Tibial nerve (tissue), 4 donors: Measurements from ENCODE around the gene ANO1. TPM values are rescaled to one million over a fixed set of nuclear protein-coding genes. Genes with fewer than 3 reads are reported as not detected.

Experiments used
- DNase-seq, 2 donors: peaks; one replicate each; pipeline ENCODE4 v3.0.0-alpha.2; 2019; ENCODE audit warnings: low spot score in 2 of 2
- H3K27ac ChIP-seq, 4 donors: fragments of 200-600 bp; sonication (generic) in 3 of 4; one replicate each; pipeline ENCODE4 v1.5.1; 2017 to 2019; ENCODE audit warnings: mild to moderate bottlenecking in 1 of 4
- H3K27me3 ChIP-seq, 2 donors: fragments of 200-600 bp; sonication (generic) in 1 of 2; one replicate each; pipeline versions ENCODE4 v1.5.1 to v1.6.0; 2017 to 2019
- H3K36me3 ChIP-seq, 3 donors: fragments of 200-600 bp; sonication (generic); one replicate each; pipeline ENCODE4 v1.5.1; 2018 to 2019
- H3K4me1 ChIP-seq, 4 donors: fragments of 200-600 bp; sonication (generic) in 3 of 4; one replicate each; pipeline ENCODE4 v1.5.1; 2017 to 2019
- H3K4me3 ChIP-seq, 4 donors: fragments of 200-600 bp; sonication (generic) in 3 of 4; one replicate each; pipeline ENCODE4 v1.5.1; 2017 to 2019; ENCODE audit warnings: mild to moderate bottlenecking in 1 of 4, moderate library complexity in 1 of 4
- H3K9me3 ChIP-seq, 4 donors: fragments of 200-600 bp; sonication (generic) in 3 of 4; one replicate each; pipeline ENCODE4 v1.5.1; 2017 to 2019
- CTCF ChIP-seq, 5 experiments: fragments of 200-600 bp in 3 of 5; fragments of 450-650 bp in 2 of 5; sonication (generic) in 3 of 5; IDR thresholded peaks; one replicate each; pipeline ENCODE4 v1.5.1; 2016 to 2019; ENCODE audit warnings: antibody characterized with exemption in 5 of 5, mild to moderate bottlenecking in 3 of 5, moderate library complexity in 2 of 5
- EP300 ChIP-seq, 2 donors: sonication (generic); formaldehyde crosslinking; IDR thresholded peaks; one replicate each; pipeline ENCODE4 v1.6.1; 2017; ENCODE audit warnings: antibody characterized with exemption in 2 of 2, mild to moderate bottlenecking in 1 of 2
- POLR2A ChIP-seq, 2 donors: fragments of 450-650 bp; IDR thresholded peaks; one replicate each; pipeline ENCODE4 v1.6.1; 2017; ENCODE audit warnings: antibody characterized with exemption in 2 of 2, mild to moderate bottlenecking in 2 of 2, moderate library complexity in 2 of 2
- WGBS, 2 donors: methylation state at CpG; one replicate each; pipeline ENCODE4 v1.1.5; 2018; 5-methylcytosine and 5-hydroxymethylcytosine counted together
- total RNA-seq, 4 donors: library from RNA; depleted of rRNA; stranded (reverse); fragments of >200 nt; gene quantifications; one replicate each; pipeline ENCODE4 v1.1.0, GENCODE V29; 2016

Gene ANO1
- total RNA-seq, 4 donors from 2014 or later: 1.7 to 6.3 (median 4.1) TPM

GRCh38 chr11:70072461-70072860, 5.7 kb upstream of the ANO1 start:
- Histone ChIP-seq H3K27ac (no peak overlapping the region), H3K36me3 (no peaks in the 10 kb centered on the region), H3K4me1 (no peaks in the 10 kb centered on the region), H3K27me3 (peaks cover 0 to 66% of the 10 kb centered on the region in 2 donors), H3K9me3 (no peaks in the 10 kb centered on the region), H3K4me3 (no peak overlapping the region)
- whole genome bisulfite sequencing, 2 donors: 47 to 69% methylated on average over 5 to 12 of the region's 12 CpGs
- no peak for DNase-seq
- no peak for TF ChIP-seq EP300 (IDR thresholded peaks at IDR 0.05)
- no peak for TF ChIP-seq CTCF (IDR thresholded peaks at IDR 0.05)
- no peak for TF ChIP-seq POLR2A (IDR thresholded peaks at IDR 0.05)

GRCh38 chr11:70072861-70073755, 5.0 kb upstream of the ANO1 start:
- 28 to 30% methylated on average over 20 to 21 of the region's 21 CpGs for WGBS, 2 donors
- peaks cover 0 to 6% (median 0%) of the 10 kb centered on the region in 4 donors for H3K4me1 ChIP-seq
- no peaks in the 10 kb centered on the region for H3K36me3 ChIP-seq
- H3K4me3 ChIP-seq: no peak overlapping the region
- TF ChIP-seq EP300 (IDR thresholded peaks at IDR 0.05) (no peak), POLR2A (IDR thresholded peaks at IDR 0.05) (no peak), CTCF (IDR thresholded peaks at IDR 0.05) (no peak)
- peaks cover 0 to 64% of the 10 kb centered on the region in 2 donors for H3K27me3 ChIP-seq
- no peak overlapping the region for H3K27ac ChIP-seq
- no peaks in the 10 kb centered on the region for H3K9me3 ChIP-seq
- no peak for DNase-seq

GRCh38 chr11:70073871-70074371, 4.2 kb upstream of the ANO1 start:
- no peaks in the 10 kb centered on the region for H3K36me3 ChIP-seq
- peaks cover 0 to 59% of the 10 kb centered on the region in 2 donors for H3K27me3 ChIP-seq
- TF ChIP-seq CTCF (IDR thresholded peaks at IDR 0.05) (no peak), POLR2A (IDR thresholded peaks at IDR 0.05) (no peak), EP300 (IDR thresholded peaks at IDR 0.05) (no peak)
- peaks cover 0 to 9% (median 0%) of the 10 kb centered on the region in 4 donors for H3K4me1 ChIP-seq
- no peak for DNase-seq
- H3K4me3 ChIP-seq: no peak overlapping the region
- WGBS, 2 donors: 31 to 48% methylated on average over 22 of the region's 22 CpGs
- H3K27ac ChIP-seq: no peak overlapping the region
- H3K9me3 ChIP-seq: no peaks in the 10 kb centered on the region

GRCh38 chr11:70074746-70075145, 3.4 kb upstream of the ANO1 start:
- Histone ChIP-seq H3K36me3 (no peaks in the 10 kb centered on the region), H3K9me3 (no peaks in the 10 kb centered on the region), H3K27me3 (peaks cover 0 to 60% of the 10 kb centered on the region in 2 donors), H3K4me1 (peaks cover 0 to 9% (median 0%) of the 10 kb centered on the region in 4 donors), H3K4me3 (no peak overlapping the region), H3K27ac (no peak overlapping the region)
- WGBS, 2 donors: 92 to 94% methylated on average over 8 of the region's 8 CpGs
- DNase-seq: no peak
- no peak for TF ChIP-seq CTCF (IDR thresholded peaks at IDR 0.05)
- TF ChIP-seq POLR2A (IDR thresholded peaks at IDR 0.05): no peak
- TF ChIP-seq EP300 (IDR thresholded peaks at IDR 0.05): no peak

GRCh38 chr11:70075836-70076235, 2.3 kb upstream of the ANO1 start:
- no peak for DNase-seq
- Histone ChIP-seq H3K4me1 (peaks cover 0 to 9% (median 0%) of the 10 kb centered on the region in 4 donors), H3K27me3 (peaks cover 0 to 62% of the 10 kb centered on the region in 2 donors), H3K9me3 (no peaks in the 10 kb centered on the region), H3K27ac (no peak overlapping the region), H3K4me3 (no peak overlapping the region), H3K36me3 (no peaks in the 10 kb centered on the region)
- 79 to 87% methylated on average over 8 of the region's 8 CpGs for WGBS, 2 donors
- TF ChIP-seq CTCF (IDR thresholded peaks at IDR 0.05): no peak
- TF ChIP-seq EP300 (IDR thresholded peaks at IDR 0.05): no peak
- TF ChIP-seq POLR2A (IDR thresholded peaks at IDR 0.05): no peak
